ENCODE results near the gene LGALS9. TPM values are rescaled to one million over a fixed set of nuclear protein-coding genes. Genes with fewer than 3 reads are reported as not detected.
A peak's percentile ranks its signal among the peaks of the same experiment; 100 is the strongest.

Gene LGALS9
- total and polyA plus RNA-seq, 7 donors = 17.8 to 476 (median 33.2) TPM

GRCh38 chr17:27607521-27608091, 23.4 kb upstream of the LGALS9 start:
- Histone ChIP-seq H3K36me3 (peaks cover 8 to 84% (median 29%) of the 10 kb centered on the region in 4 donors), H3K27ac (no peak overlapping the region), H3K9me3 (no peaks in the 10 kb centered on the region), H3K4me3 (no peak overlapping the region), H3K27me3 (no peaks in the 10 kb centered on the region), H3K4me1 (no peaks in the 10 kb centered on the region)
- no peak for DNase-seq
- WGBS, 2 donors = 88 to 93% methylated on average over 16 of the region's 16 CpGs
- TF ChIP-seq, protein P1, sequence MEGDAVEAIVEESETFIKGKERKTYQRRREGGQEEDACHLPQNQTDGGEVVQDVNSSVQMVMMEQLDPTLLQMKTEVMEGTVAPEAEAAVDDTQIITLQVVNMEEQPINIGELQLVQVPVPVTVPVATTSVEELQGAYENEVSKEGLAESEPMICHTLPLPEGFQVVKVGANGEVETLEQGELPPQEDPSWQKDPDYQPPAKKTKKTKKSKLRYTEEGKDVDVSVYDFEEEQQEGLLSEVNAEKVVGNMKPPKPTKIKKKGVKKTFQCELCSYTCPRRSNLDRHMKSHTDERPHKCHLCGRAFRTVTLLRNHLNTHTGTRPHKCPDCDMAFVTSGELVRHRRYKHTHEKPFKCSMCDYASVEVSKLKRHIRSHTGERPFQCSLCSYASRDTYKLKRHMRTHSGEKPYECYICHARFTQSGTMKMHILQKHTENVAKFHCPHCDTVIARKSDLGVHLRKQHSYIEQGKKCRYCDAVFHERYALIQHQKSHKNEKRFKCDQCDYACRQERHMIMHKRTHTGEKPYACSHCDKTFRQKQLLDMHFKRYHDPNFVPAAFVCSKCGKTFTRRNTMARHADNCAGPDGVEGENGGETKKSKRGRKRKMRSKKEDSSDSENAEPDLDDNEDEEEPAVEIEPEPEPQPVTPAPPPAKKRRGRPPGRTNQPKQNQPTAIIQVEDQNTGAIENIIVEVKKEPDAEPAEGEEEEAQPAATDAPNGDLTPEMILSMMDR (IDR thresholded peaks at IDR 0.05) = no peak
- intact Hi-C loops (cut with DNase I) = no loop called here

- DNase-seq = no peak
- Histone ChIP-seq H3K27ac (no peak overlapping the region), H3K9me3 (no peaks in the 10 kb centered on the region), H3K4me1 (no peaks in the 10 kb centered on the region), H3K27me3 (no peaks in the 10 kb centered on the region), H3K4me3 (no peak overlapping the region), H3K36me3 (peaks cover 8 to 93% (median 31%) of the 10 kb centered on the region in 4 donors)
- intact Hi-C loops (cut with DNase I) = no loop called here
- TF ChIP-seq EP300 (IDR thresholded peaks at IDR 0.05) (no peak), POLR2A (IDR thresholded peaks at IDR 0.05) (no peak), POLR2AphosphoS5 (IDR thresholded peaks at IDR 0.05) (no peak)
- TF ChIP-seq, protein P1 (IDR thresholded peaks at IDR 0.05) = no peak
- 92 to 94% methylated on average over 11 of the region's 11 CpGs for WGBS, 2 donors
Observed at GRCh38 chr17:27608328-27609230, 22.4 kb upstream of the LGALS9 start.

- Histone ChIP-seq H3K4me1 (no peaks in the 10 kb centered on the region), H3K4me3 (no peak overlapping the region), H3K27ac (no peak overlapping the region), H3K9me3 (no peaks in the 10 kb centered on the region), H3K36me3 (peaks cover 7 to 92% (median 29%) of the 10 kb centered on the region in 4 donors), H3K27me3 (no peaks in the 10 kb centered on the region)
- intact Hi-C loops (cut with DNase I) = no loop called here
- TF ChIP-seq POLR2AphosphoS5 (IDR thresholded peaks at IDR 0.05) = no peak
- TF ChIP-seq, protein P1 (IDR thresholded peaks at IDR 0.05) = peak in 2 of 4 experiments; percentile 10 to 46
- WGBS, 2 donors = 40 to 73% methylated on average over 11 of the region's 11 CpGs
- no peak for DNase-seq
Observed at GRCh38 chr17:27609611-27610303, 21.2 kb upstream of the LGALS9 start.

- H3K36me3 ChIP-seq = peaks cover 2 to 92% (median 24%) of the 10 kb centered on the region in 4 donors
- no peaks in the 10 kb centered on the region for H3K4me1 ChIP-seq
- H3K27ac ChIP-seq = no peak overlapping the region
- TF ChIP-seq, protein P1 (IDR thresholded peaks at IDR 0.05) = no peak
- 82 to 94% methylated on average over 4 of the region's 4 CpGs for WGBS, 2 donors
- no peaks in the 10 kb centered on the region for H3K27me3 ChIP-seq
- no peak overlapping the region for H3K4me3 ChIP-seq
- H3K9me3 ChIP-seq = no peaks in the 10 kb centered on the region
- DNase-seq = no peak
- intact Hi-C loops (cut with DNase I) = no loop called here
Observed at GRCh38 chr17:27610304-27610677, 20.7 kb upstream of the LGALS9 start.
